H1 (cell line): Measurements from ENCODE around the gene L2HGDH.

ENCODE experiments used
- POLR2AphosphoS5 ChIP-seq: IDR thresholded peaks from 2 replicates; pipeline ENCODE4 v1.6.1; 2011; ENCODE audit warnings: low read depth, low read length
- RAD21 ChIP-seq, 2 experiments: IDR thresholded peaks in 1 of 2; conservative IDR thresholded peaks in 1 of 2; 2 replicates each; pipeline ENCODE4 v1.6.1; 2011; ENCODE audit warnings: low read depth in 2 of 2, low read length in 2 of 2, improper control_type of control experiment in 1 of 2, inconsistent platforms in 1 of 2, mild to moderate bottlenecking in 1 of 2, moderate library complexity in 1 of 2
- SP1 ChIP-seq: IDR thresholded peaks from 2 replicates; pipeline ENCODE4 v1.6.1; 2011; ENCODE audit warnings: low read depth, low read length
- TBP ChIP-seq: IDR thresholded peaks from 2 replicates; pipeline ENCODE4 v1.6.1; 2011; ENCODE audit warnings: low read depth, low read length, improper control_type of control experiment
- ZNF274 ChIP-seq: IDR thresholded peaks from 2 replicates; pipeline ENCODE4 v1.7.0; 2012; ENCODE audit warnings: low read length, borderline replicate concordance; ENCODE audit errors: extremely low read depth
- TF ChIP-seq, protein P1 (sequence below): IDR thresholded peaks from 2 replicates; pipeline ENCODE4 v1.6.1; 2012; ENCODE audit warnings: inconsistent platforms

DNA sequence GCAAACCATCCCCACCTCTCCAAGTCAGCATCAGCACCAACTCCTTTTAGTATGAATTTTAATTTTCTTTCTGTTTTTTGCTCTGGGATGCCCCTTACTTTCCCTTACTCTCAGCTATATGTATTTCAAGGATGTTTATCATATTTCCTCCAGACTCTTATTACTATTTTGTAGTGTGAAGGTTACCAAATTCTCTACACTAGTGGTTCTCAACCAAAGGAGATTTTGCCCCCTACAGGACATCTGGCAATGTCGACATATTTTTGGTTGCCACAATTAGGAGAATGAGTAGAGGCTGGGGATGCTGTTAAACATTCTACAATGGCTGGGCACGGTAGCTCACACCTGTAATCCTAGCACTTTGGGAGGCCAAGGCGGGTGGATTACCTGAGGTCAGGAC is 51.5 kb downstream of the L2HGDH start:
- TF ChIP-seq SP1 = no peak
- peak; percentile 47 to 57 for TF ChIP-seq RAD21 (IDR thresholded peaks at IDR 0.05 in 1 of 2, conservative IDR thresholded peaks at IDR 0.05 in 1 of 2; ENCODE audit: low read depth in 2 of 2, low read length in 2 of 2)
- TF ChIP-seq TBP = no peak
- TF ChIP-seq, protein P1, sequence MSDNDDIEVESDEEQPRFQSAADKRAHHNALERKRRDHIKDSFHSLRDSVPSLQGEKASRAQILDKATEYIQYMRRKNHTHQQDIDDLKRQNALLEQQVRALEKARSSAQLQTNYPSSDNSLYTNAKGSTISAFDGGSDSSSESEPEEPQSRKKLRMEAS = no peak
- TF ChIP-seq POLR2AphosphoS5 = no peak
- no peak for TF ChIP-seq ZNF274
